ENCODE measurements around the gene F5.
"Not testable (repeated sequence)": the region's sequence is repeated elsewhere in the genome, so short reads cannot be mapped to it uniquely, and the experiment has no call there.

GRCh38 chr1:169503601-169504000 lies 82.7 kb downstream of the F5 start:
- TF ChIP-seq SP1 (IDR thresholded peaks at IDR 0.05); FOXM1 (IDR thresholded peaks at IDR 0.05; ENCODE audit: borderline replicate concordance); ELF4 (IDR thresholded peaks at IDR 0.05); TARDBP (IDR thresholded peaks at IDR 0.05); NFRKB (IDR thresholded peaks at IDR 0.05); FOXA1 (IDR thresholded peaks at IDR 0.05); BHLHE40 (IDR thresholded peaks at IDR 0.05; ENCODE audit: borderline replicate concordance): not testable (repeated sequence)
